ENCODE measurements around the gene COQ10A.
A peak's percentile ranks its signal among the peaks of the same experiment; 100 is the strongest.

The COQ10A gene

GRCh38 chr12:56299853-56300643, 33.3 kb downstream of the COQ10A start, which contains the start of gene CS:
Gene CS, minus strand, starts transcription at chr12:56300330. Its CDS starts 129 bp downstream, at chr12:56300201.
- Histone ChIP-seq H3K27me3 (ENCODE audit: control insufficient read depth, insufficient read depth, low read length) (no peaks in the 10 kb centered on the region), H3K4me1 (ENCODE audit: control insufficient read depth, insufficient read depth, low read length) (peaks cover 12% of the 10 kb centered on the region), H3K27ac (ENCODE audit: low read depth, low read length) (peak within 1 kb of the TSS; percentile 88), H3K36me3 (ENCODE audit: control insufficient read depth, insufficient read depth, low read length) (peaks cover 40% of the 10 kb centered on the region), H3K4me3 (ENCODE audit: low read depth, low read length) (peak within 1 kb of the TSS; percentile 98), H3K9ac (ENCODE audit: low read depth, low read length) (peak within 1 kb of the TSS; percentile 91), H3K9me3 (ENCODE audit: control insufficient read depth, insufficient read depth, low read length) (no peaks in the 10 kb centered on the region)

- Histone ChIP-seq H3K27ac (ENCODE audit: low read depth, low read length) (peak overlapping the region; percentile 88), H3K4me1 (ENCODE audit: control insufficient read depth, insufficient read depth, low read length) (peaks cover 12% of the 10 kb centered on the region), H3K36me3 (ENCODE audit: control insufficient read depth, insufficient read depth, low read length) (peaks cover 45% of the 10 kb centered on the region), H3K9me3 (ENCODE audit: control insufficient read depth, insufficient read depth, low read length) (no peaks in the 10 kb centered on the region), H3K4me3 (ENCODE audit: low read depth, low read length) (peak overlapping the region; percentile 98), H3K27me3 (ENCODE audit: control insufficient read depth, insufficient read depth, low read length) (no peaks in the 10 kb centered on the region), H3K9ac (ENCODE audit: low read depth, low read length) (peak overlapping the region; percentile 62)
Measured at GRCh38 chr12:56300644-56301464, 34.1 kb downstream of the COQ10A start.

GRCh38 chr12:56304276-56304675, 37.5 kb downstream of the COQ10A start:
- Histone ChIP-seq H3K4me1 (ENCODE audit: control insufficient read depth, insufficient read depth, low read length) (peaks cover 9% of the 10 kb centered on the region), H3K9ac (ENCODE audit: low read depth, low read length) (no peak overlapping the region), H3K36me3 (ENCODE audit: control insufficient read depth, insufficient read depth, low read length) (peaks cover 50% of the 10 kb centered on the region), H3K9me3 (ENCODE audit: control insufficient read depth, insufficient read depth, low read length) (no peaks in the 10 kb centered on the region), H3K4me3 (ENCODE audit: low read depth, low read length) (no peak overlapping the region), H3K27ac (ENCODE audit: low read depth, low read length) (no peak overlapping the region), H3K27me3 (ENCODE audit: control insufficient read depth, insufficient read depth, low read length) (no peaks in the 10 kb centered on the region)

- H3K9me3 ChIP-seq (ENCODE audit: control insufficient read depth, insufficient read depth, low read length) = no peaks in the 10 kb centered on the region
- no peaks in the 10 kb centered on the region for H3K27me3 ChIP-seq (ENCODE audit: control insufficient read depth, insufficient read depth, low read length)
- peaks cover 55% of the 10 kb centered on the region for H3K36me3 ChIP-seq (ENCODE audit: control insufficient read depth, insufficient read depth, low read length)
- no peak overlapping the region for H3K9ac ChIP-seq (ENCODE audit: low read depth, low read length)
- no peak overlapping the region for H3K27ac ChIP-seq (ENCODE audit: low read depth, low read length)
- peaks cover 8% of the 10 kb centered on the region for H3K4me1 ChIP-seq (ENCODE audit: control insufficient read depth, insufficient read depth, low read length)
- no peak overlapping the region for H3K4me3 ChIP-seq (ENCODE audit: low read depth, low read length)
Measured at GRCh38 chr12:56304872-56305590, 38.3 kb downstream of the COQ10A start.

- Histone ChIP-seq H3K27me3 (ENCODE audit: control insufficient read depth, insufficient read depth, low read length) (no peaks in the 10 kb centered on the region), H3K27ac (ENCODE audit: low read depth, low read length) (no peak overlapping the region), H3K36me3 (ENCODE audit: control insufficient read depth, insufficient read depth, low read length) (peaks cover 65% of the 10 kb centered on the region), H3K4me3 (ENCODE audit: low read depth, low read length) (no peak overlapping the region), H3K4me1 (ENCODE audit: control insufficient read depth, insufficient read depth, low read length) (no peaks in the 10 kb centered on the region), H3K9me3 (ENCODE audit: control insufficient read depth, insufficient read depth, low read length) (no peaks in the 10 kb centered on the region), H3K9ac (ENCODE audit: low read depth, low read length) (no peak overlapping the region)
Measured at GRCh38 chr12:56307221-56307965, 40.7 kb downstream of the COQ10A start.

- Histone ChIP-seq H3K27me3 (ENCODE audit: control insufficient read depth, insufficient read depth, low read length) (no peaks in the 10 kb centered on the region), H3K27ac (ENCODE audit: low read depth, low read length) (no peak overlapping the region), H3K9me3 (ENCODE audit: control insufficient read depth, insufficient read depth, low read length) (no peaks in the 10 kb centered on the region), H3K4me1 (ENCODE audit: control insufficient read depth, insufficient read depth, low read length) (no peaks in the 10 kb centered on the region), H3K36me3 (ENCODE audit: control insufficient read depth, insufficient read depth, low read length) (peaks cover 71% of the 10 kb centered on the region), H3K9ac (ENCODE audit: low read depth, low read length) (no peak overlapping the region), H3K4me3 (ENCODE audit: low read depth, low read length) (no peak overlapping the region)
Measured at GRCh38 chr12:56308714-56309113, 42.0 kb downstream of the COQ10A start.

GRCh38 chr12:56311003-56311402, 44.3 kb downstream of the COQ10A start:
- Histone ChIP-seq H3K27me3 (ENCODE audit: control insufficient read depth, insufficient read depth, low read length) (no peaks in the 10 kb centered on the region), H3K4me1 (ENCODE audit: control insufficient read depth, insufficient read depth, low read length) (0 out of 2 replicates have a peak, but pooled peaks cover 2% of the 10 kb centered on the region), H3K4me3 (ENCODE audit: low read depth, low read length) (no peak overlapping the region), H3K9me3 (ENCODE audit: control insufficient read depth, insufficient read depth, low read length) (no peaks in the 10 kb centered on the region), H3K36me3 (ENCODE audit: control insufficient read depth, insufficient read depth, low read length) (peaks cover 68% of the 10 kb centered on the region), H3K27ac (ENCODE audit: low read depth, low read length) (no peak overlapping the region), H3K9ac (ENCODE audit: low read depth, low read length) (no peak overlapping the region)

GRCh38 chr12:56315249-56315621, 48.5 kb downstream of the COQ10A start:
- H3K9ac ChIP-seq (ENCODE audit: low read depth, low read length) = peak overlapping the region; percentile 94
- 0 out of 2 replicates have a peak, but pooled peaks cover 2% of the 10 kb centered on the region for H3K4me1 ChIP-seq (ENCODE audit: control insufficient read depth, insufficient read depth, low read length)
- no peaks in the 10 kb centered on the region for H3K27me3 ChIP-seq (ENCODE audit: control insufficient read depth, insufficient read depth, low read length)
- peak overlapping the region; percentile 96 for H3K4me3 ChIP-seq (ENCODE audit: low read depth, low read length)
- peak overlapping the region; percentile 89 for H3K27ac ChIP-seq (ENCODE audit: low read depth, low read length)
- H3K9me3 ChIP-seq (ENCODE audit: control insufficient read depth, insufficient read depth, low read length) = no peaks in the 10 kb centered on the region
- H3K36me3 ChIP-seq (ENCODE audit: control insufficient read depth, insufficient read depth, low read length) = peaks cover 43% of the 10 kb centered on the region

- Histone ChIP-seq H3K9me3 (ENCODE audit: control insufficient read depth, insufficient read depth, low read length) (no peaks in the 10 kb centered on the region), H3K27ac (ENCODE audit: low read depth, low read length) (peak within 1 kb of the TSS; percentile 89), H3K36me3 (ENCODE audit: control insufficient read depth, insufficient read depth, low read length) (peaks cover 37% of the 10 kb centered on the region), H3K4me1 (ENCODE audit: control insufficient read depth, insufficient read depth, low read length) (0 out of 2 replicates have a peak, but pooled peaks cover 2% of the 10 kb centered on the region), H3K27me3 (ENCODE audit: control insufficient read depth, insufficient read depth, low read length) (no peaks in the 10 kb centered on the region), H3K4me3 (ENCODE audit: low read depth, low read length) (peak within 1 kb of the TSS; percentile 96), H3K9ac (ENCODE audit: low read depth, low read length) (peak within 1 kb of the TSS; percentile 94)
Measured at GRCh38 chr12:56315622-56316473, 49.1 kb downstream of the COQ10A start, which contains the start of gene CNPY2. Gene CNPY2, minus strand, starts transcription at chr12:56315988. Its CDS starts 771 bp downstream, at chr12:56315217.

Data from HUES48 (cell line).